LNCAP (cell line): ENCODE data around the gene NAGS.

Experiments
- CTCF ChIP-seq: fragments of 450-650 bp; IDR thresholded peaks from 2 replicates; pipeline ENCODE4 v1.5.1; 2017; ENCODE audit warnings: mild to moderate bottlenecking

The NAGS gene

GRCh38 chr17:44004077-44004760 is at the start of gene NAGS:
Gene NAGS, plus strand, starts transcription at chr17:44004622. Its CDS starts 42 bp downstream, at chr17:44004664.
- TF ChIP-seq CTCF: no peak

GRCh38 chr17:43956222-43956621 is 48.2 kb upstream of the NAGS start:
- TF ChIP-seq CTCF: no peak

- TF ChIP-seq CTCF: no peak
Observed at GRCh38 chr17:43958748-43959352, 45.6 kb upstream of the NAGS start.

- TF ChIP-seq CTCF: no peak
Observed at GRCh38 chr17:43961954-43962353, 42.5 kb upstream of the NAGS start.

GRCh38 chr17:43962479-43962878 is 41.9 kb upstream of the NAGS start:
- no peak for TF ChIP-seq CTCF

- no peak for TF ChIP-seq CTCF
Observed at GRCh38 chr17:43966276-43966675, 38.1 kb upstream of the NAGS start.

GRCh38 chr17:43967251-43967875 is 37.1 kb upstream of the NAGS start:
- TF ChIP-seq CTCF: no peak
